ENCODE measurements around the gene SLC16A4. TPM values are rescaled to one million over a fixed set of nuclear protein-coding genes. Genes with fewer than 3 reads are reported as not detected.

The SLC16A4 gene
- polyA plus RNA-seq, 1 of the 3 experiments (the other 2 are of a cell fraction), result 3.0 TPM

- Histone ChIP-seq H3K36me3 (replicated peaks in 1 of 2; ENCODE audit: control insufficient read depth in 1 of 2, insufficient read depth in 2 of 2, low read length in 1 of 2) (peaks cover 52 to 76% of the 10 kb centered on the region in 2 experiments), H3K27me3 (ENCODE audit: insufficient read depth) (no peaks in the 10 kb centered on the region), H3K9me2 (no peaks in the 10 kb centered on the region), H3F3A (replicated peaks; ENCODE audit: insufficient read depth) (peaks cover 10% of the 10 kb centered on the region), H3K27ac (ENCODE audit: low read depth in 2 of 2, low read length in 1 of 2) (no peak overlapping the region), H3K9me3 (no peaks in the 10 kb centered on the region), H3K79me2 (ENCODE audit: insufficient read depth) (peaks cover 100% of the 10 kb centered on the region), H4K20me1 (ENCODE audit: insufficient read depth) (peaks cover 79% of the 10 kb centered on the region), H3K9ac (no peak overlapping the region), H3K4me1 (ENCODE audit: control insufficient read depth in 1 of 2, insufficient read depth in 2 of 2, low read depth in 1 of 2, low read length in 1 of 2) (peaks cover 28 to 46% of the 10 kb centered on the region in 2 experiments), H2AFZ (ENCODE audit: low read depth) (no peak overlapping the region), H3K4me3 (ENCODE audit: low read depth in 2 of 2, low read length in 1 of 2) (no peak overlapping the region), H3K4me2 (no peak overlapping the region; the same call in 1 of the 2 replicates)
- no peak for DNase-seq
- WGBS (ENCODE audit: low lambda C conversion rate), result 89% methylated on average over 9 of the region's 9 CpGs
- CTCF ChIA-PET, result interaction anchor here (0.7 to 2.0 kb wide), 7 partner anchors 10 to 283 kb away, joined by 3 to 5 read pairs (median 4); no protein-coding TSS in a partner anchor
- POLR2A ChIA-PET, result no interaction called here
- TF ChIP-seq RAD21 (IDR thresholded peaks at IDR 0.05; ENCODE audit: low read length), result no peak
- no peak for TF ChIP-seq TAF1 (IDR thresholded peaks at IDR 0.05; ENCODE audit: borderline replicate concordance, low read depth, low read length)
- no peak for TF ChIP-seq YY1 (IDR thresholded peaks at IDR 0.05; ENCODE audit: low read depth)
- TF ChIP-seq IRF3 (IDR thresholded peaks at IDR 0.05; ENCODE audit: low read depth, low read length), result no peak
- TF ChIP-seq TCF12 (IDR thresholded peaks at IDR 0.05), result no peak
- TF ChIP-seq RXRA (IDR thresholded peaks at IDR 0.05; ENCODE audit: borderline replicate concordance, low read depth), result no peak
- no peak for TF ChIP-seq REST (IDR thresholded peaks at IDR 0.05; ENCODE audit: low read depth, low read length)
- TF ChIP-seq NFIC (IDR thresholded peaks at IDR 0.05; ENCODE audit: borderline replicate concordance), result no peak
- TF ChIP-seq POLR2AphosphoS5 (IDR thresholded peaks at IDR 0.05; ENCODE audit: low read depth, low read length), result no peak
- TF ChIP-seq MXI1 (IDR thresholded peaks at IDR 0.05; ENCODE audit: low read depth, low read length), result no peak
- no peak for TF ChIP-seq RFX5 (IDR thresholded peaks at IDR 0.05; ENCODE audit: low read length)
- no peak for TF ChIP-seq GABPA (IDR thresholded peaks at IDR 0.05; ENCODE audit: low read depth)
- no peak for TF ChIP-seq FOXJ3 (CRISPR knock-in tag; IDR thresholded peaks at IDR 0.05)
- TF ChIP-seq SIN3A (IDR thresholded peaks at IDR 0.05; ENCODE audit: borderline replicate concordance, low read depth, low read length), result no peak
- no peak for TF ChIP-seq USF1 (IDR thresholded peaks at IDR 0.05; ENCODE audit: borderline replicate concordance, low read depth)
- no peak for TF ChIP-seq MAX (IDR thresholded peaks at IDR 0.05; ENCODE audit: low read depth)
- no peak for TF ChIP-seq SMC3 (IDR thresholded peaks at IDR 0.05; ENCODE audit: low read depth, low read length)
- TF ChIP-seq ELF1 (IDR thresholded peaks at IDR 0.05), result no peak
- no peak for TF ChIP-seq USF2 (IDR thresholded peaks at IDR 0.05; ENCODE audit: borderline replicate concordance, low read depth, low read length)
- TF ChIP-seq EZH2phosphoT487 (IDR thresholded peaks at IDR 0.05; ENCODE audit: borderline replicate concordance, low read depth), result no peak
Measured at GRCh38 chr1:110346690-110347089, 44.1 kb downstream of the SLC16A4 start.

Measured in SK-N-SH (cell line).